Fibroblast of skin of right quadriceps (primary cell): ENCODE measurements around the gene TENM3.

ENCODE experiments used
- DNase-seq: peaks from one replicate; pipeline ENCODE4 v3.0.0-alpha.2; 2013

TENM3 gene

DNA sequence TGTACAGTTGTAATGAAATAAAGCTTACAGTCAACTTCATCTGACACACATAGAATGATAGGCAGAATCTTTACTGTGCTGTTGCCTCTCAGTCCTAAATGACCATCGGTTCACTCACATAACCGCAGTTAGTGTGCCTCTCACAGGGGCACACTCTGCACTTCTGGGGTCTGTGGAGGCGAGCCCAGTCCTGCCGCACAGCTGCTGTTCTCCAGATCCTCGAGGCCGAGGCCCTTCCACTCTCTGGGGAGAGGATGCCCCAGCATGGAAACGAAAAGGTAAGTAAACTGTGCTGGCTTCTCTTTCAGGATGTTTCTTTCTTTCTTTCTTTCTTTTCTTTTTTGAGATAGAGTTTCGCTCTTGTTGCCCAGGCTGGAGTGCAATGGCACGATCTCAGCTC lies 586.0 kb downstream of the TENM3 start:
- DNase-seq, result no peak

DNA sequence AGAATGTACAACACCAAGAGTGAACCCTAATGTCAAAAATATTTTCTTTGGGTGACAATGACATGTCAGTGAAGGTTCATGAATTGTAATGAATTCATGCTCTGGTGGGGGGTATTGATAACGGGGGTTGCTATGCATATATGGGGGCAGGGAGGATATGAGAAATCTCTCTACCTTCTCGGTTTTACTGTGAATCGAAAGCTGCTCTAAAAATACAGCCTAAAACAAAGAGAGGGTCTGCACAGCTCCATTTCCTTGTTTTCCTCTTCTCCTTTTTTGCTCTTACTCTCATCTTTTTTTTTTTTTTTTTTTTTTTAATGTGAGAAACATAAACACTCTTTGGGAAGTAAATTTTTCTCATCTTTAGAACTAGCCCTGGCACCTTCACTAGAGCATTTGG lies 588.2 kb downstream of the TENM3 start:
- no peak for DNase-seq

DNA sequence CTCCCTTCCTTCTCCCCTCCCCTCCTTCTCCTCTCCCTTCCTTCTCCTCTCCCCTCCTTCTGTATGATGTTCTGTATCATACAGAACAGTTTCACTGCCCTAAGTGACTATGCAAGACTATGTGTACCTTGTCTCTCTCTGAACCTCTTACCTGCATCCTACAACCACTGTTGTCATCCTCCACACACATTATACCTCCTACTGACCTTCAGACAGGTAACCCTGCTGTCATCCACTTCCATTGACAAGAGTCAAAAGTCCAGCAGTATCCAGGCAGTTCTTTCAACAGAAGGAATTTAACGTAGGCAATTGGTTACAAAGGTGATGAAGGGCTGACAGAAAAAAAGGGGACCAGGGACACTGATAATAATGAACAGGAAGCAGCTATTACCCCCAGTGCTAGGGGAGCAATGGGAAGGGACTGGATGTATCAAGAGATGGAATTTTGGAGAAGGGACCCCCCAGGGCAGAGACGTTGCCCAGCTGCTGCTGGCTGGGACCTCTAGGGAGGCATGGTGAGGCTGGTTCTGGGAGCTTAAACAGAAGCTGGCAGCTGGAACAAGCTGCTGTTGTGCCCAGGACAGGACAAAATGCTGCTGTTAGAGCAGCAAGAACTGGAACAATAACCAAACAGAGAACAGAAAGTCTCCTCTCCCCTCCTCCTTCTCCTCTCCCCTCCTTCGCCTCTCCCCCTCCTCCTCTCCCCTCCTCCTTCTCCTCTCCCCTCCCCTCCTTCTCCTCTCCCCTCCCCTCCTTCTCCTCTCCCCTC lies 589.3 kb downstream of the TENM3 start:
- no peak for DNase-seq

DNA sequence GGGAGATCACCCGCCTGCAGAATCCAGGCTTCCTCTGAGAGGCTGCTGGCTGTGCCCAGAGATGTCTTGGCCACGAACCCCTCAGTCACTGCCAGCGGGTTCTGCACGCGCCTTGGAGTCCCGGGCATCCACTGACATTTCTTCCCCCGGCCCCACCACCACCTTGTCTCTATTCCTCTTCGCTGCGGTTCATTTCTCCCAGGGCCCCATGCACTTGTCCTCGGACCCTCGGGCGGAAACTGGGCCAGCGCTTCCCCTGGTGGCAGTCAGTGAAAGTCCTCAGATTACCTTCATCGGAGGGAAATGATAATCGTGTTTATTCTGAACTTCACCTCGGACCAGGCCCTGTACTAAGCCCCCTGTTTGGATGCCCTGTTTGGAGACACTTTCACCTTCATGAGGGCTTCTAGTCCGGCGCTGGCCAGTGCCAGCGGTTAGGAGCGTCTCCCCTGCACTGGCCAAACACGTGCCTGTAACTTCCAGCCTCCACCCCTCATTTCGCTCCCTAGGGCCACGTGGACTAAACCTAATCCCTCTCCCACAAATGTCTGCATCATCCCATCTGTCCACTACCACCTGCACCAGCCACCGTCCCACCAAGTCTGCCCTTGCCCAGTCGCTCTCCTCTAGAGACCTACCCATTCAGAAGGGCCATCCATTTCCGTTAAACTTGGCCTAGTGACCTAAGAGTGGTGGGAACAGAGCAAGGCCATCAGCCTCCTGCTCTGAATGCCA lies 592.0 kb downstream of the TENM3 start:
- DNase-seq, result no peak

DNA sequence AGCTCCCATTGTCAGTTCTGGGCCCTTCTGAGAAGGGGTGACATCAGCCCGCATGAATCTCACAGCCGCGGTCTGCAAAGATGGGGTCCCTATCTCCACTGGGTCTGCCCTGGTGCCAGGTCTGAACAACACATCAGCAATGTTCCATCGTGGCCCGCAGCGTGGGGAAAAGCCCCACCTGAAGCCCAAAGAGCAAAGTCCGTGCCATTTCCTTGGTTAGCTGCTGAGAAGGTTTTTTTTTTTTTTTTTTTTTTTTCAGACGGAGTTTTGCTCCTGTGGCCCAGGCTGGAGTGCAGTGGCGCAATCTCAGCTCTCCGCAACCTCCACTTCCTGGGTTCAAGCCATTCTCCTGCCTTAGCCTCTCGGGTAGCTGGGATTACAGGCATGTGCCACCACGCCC lies 594.6 kb downstream of the TENM3 start:
- no peak for DNase-seq

DNA sequence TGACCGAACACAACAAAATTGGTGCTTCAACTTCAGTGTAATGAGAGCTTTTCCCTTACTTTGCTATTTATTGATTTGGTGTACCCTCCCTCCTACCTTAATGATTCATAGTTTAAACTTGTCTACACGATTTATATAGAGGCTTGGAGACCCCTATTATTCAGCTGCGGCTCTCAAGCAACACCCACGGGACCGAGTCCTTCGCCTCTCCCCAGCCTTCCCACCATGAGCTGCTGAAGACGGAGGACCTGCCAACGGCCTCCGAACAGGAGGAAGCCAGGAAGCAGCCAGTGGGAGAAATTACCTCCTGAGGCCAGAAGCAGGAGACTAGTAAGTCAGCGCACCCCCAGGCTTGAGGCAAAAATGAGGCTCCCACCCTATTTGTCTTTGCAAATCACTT lies 595.3 kb downstream of the TENM3 start:
- no peak for DNase-seq

DNA sequence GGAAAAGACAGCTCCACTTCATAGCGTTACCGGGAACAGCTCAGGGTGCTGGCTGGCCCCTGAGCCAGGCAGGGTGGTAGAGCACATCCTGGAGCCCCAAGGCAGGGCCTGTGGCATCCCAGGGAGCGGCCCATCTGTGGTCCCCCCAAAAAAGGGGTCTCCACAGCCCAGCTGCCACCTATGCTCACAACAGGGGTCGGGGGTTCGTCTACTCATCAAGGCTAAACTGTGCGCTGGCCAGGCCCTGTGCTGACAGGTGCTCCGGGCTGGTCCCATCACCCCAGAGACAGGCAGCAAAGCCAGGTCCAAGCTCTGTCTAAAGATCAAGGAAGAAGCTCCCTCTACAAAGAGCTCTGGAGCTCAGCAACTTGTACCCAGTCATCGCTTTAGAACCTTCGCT lies 596.1 kb downstream of the TENM3 start:
- DNase-seq, result no peak

DNA sequence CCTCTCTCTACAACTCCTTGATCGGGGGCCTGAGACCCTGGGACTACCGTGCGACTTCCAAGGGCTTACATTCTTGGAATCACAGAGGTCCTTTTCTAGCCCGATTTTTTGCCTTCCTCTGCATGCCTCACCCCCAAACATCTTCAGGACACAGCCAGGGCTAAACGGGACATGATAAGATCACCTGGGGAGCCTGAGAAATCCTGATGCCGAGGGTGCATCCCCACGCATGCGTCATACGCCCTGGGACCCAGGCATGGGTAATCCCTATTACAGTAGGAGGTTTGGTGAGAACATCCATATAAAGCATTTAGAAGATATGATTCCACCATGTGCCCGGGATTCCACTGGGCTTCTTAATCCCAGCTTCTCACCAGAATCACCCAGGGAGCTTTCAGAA lies 596.9 kb downstream of the TENM3 start:
- DNase-seq, result no peak

DNA sequence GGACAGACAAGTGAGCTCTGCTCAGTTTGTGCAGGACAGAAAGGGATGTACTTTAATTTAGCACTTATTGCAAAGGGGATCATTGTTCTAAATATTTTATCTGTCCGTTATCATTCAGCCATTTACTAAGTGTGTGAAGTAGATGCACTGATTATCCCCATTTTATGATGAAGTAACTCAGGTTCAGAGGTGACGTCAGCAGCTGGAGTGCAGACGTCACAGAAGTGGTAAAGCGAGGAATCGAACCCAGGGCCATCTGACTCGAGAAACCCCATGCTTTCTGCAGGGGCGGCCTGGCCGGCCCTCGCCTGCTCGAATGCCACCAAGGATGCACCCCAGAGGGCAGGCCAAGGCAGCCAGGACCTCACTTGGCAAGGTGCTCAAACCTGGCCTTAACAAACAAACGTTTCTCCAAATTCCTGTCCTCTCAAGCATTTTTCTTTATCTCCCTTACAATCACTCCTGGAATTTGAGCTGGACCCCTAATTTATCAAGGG lies 599.0 kb downstream of the TENM3 start:
- DNase-seq, result no peak

DNA sequence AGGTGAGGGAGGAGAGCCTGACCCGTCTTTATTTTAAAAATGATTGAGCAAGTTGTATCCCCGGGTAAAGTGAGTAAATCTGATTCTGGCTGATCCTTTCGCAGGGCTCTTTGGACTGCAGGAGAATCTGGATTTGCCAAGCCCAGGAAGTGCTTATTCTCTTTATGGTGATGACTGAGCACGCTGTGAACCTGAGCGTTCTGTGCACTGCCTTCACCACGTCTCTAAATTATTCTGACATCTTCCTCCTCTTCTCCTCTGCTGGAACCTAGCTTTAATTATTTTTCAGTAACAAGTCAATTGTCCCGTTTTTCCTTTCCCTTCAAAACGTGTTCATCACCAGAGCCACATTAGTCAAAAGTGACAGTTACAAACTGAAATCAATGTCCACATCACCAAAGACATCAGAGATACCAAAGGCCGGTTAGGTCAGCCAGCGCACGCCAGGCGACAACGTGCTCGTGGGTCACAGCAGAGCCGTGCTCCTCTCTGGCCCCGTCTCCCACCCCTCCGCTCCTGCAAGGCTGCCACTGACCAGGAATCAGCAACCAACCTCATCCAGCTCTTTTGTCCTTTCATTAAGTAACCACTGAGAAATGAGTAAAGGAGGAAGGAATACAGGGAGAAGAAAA lies 599.7 kb downstream of the TENM3 start:
- no peak for DNase-seq

DNA sequence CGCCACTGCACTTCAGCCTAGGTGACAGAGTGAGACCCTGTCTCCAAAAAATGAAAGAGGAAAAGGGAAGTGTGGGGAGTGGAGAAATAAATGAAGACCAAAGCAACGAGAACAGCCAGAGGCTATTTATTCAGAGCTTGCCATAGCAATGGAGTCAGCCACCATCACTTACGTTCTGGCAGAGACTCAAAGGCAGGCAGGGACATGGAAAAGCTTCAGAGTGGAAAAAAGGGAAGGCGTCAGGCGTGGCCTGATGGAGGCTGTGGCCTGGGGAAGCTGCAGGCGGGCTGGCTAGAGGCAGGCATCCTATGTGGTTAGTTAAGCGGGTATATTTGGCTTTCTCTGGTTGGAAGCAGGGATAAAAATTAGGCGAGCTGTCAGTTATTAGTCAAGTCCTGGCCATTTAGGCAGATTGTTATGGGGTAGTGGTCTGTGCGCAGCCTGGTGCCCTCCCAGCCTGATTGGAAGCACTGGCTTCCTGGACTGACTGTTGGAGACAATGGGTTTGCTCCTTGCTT lies 600.7 kb downstream of the TENM3 start:
- no peak for DNase-seq

DNA sequence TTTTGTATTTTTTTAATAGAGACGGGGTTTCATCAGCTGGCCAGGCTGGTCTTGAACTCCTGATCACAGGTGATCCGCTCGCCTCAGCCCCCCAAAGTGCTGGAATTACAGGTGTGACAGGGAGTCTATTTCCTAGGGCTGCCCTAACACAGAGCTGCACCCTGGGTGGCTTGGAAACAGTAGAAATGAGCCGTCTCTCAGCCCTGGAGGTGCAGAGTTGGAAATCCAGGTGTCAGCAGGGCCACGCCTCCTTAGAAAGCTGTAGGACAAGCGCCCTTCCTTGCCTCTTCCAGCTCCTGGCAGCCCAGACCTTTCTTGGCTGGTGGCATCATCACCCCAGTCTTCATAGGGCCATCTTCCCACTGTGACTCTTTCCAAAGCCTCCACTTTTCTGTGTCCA lies 602.4 kb downstream of the TENM3 start:
- no peak for DNase-seq

DNA sequence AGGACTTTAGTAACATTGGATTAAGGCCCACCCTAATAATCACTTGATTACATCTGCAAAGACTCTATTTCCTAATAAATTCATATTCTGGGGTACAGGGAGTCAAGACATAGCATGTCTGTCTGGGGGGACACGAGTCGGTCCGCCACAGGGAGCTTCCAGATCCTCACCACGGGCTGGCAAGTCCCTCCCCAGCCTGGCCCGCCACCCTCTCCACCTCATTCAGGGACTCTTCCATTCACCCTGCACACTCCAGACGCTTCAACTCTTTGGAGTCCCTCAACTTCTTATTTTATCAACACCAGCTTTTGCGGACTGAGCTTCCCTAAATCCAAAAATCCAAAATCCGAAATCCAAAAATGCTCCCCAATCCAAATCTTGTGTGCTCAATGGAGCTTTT lies 602.8 kb downstream of the TENM3 start:
- DNase-seq, result no peak

DNA sequence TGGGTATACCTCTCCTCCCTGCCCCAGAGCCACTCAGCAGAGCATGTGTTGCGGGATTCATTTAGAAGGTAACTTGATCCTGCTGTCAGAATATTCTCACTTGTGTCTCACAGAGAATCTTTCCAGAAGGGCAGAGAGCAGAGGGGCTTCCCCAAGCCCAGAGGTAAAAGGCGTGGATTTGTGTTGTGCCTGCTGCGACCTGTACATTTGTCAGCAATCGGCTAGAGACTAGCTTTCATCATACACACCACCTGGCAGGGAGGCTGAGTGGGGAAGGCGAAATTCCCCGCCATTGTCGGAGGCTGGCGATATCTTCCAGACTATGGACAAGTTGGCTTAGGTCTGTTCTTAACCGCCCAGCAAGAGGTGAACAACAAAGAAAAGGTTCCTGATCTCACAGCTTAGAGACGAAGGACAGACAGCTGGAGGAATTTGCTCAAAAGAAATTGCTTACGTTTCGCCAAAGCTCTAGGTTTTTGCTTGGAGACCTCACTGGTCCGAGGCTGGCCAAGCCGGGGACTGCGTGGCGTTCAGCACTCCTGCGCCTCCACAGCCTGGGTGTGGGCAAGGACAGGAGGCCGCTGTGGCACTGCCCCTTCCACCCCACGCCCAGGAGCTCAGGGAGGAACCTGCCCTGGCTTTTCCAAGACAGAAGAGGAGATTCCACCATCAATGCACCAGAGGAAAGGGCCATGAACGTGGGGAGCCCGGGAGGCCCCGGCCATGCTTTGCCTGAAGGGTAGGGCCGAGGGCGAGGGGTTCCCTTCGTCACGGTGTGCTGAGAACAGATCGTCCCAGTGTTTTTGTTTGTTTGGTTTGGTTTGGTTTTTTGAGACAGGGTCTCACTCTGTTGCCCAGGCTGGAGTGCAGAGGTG lies 604.6 kb downstream of the TENM3 start:
- DNase-seq, result no peak

DNA sequence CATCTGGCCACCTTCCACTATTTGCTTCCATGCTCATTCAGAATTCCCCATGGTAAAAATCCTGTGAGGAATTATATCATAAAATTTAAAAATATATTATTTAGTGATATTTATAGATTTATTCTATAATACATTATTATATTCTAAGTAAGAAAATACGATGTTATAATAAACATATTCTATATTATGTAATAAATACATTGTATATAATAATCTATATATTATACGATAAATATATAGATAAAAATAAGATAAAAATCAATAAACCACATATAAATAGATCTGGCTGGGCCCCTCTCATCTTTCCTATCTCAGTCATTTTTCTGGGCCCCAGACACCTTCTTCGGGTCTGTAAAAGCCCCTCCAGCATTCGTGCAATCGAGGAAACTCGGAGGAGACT lies 605.5 kb downstream of the TENM3 start:
- no peak for DNase-seq
